ENCODE data around the gene CALN1.

DNA sequence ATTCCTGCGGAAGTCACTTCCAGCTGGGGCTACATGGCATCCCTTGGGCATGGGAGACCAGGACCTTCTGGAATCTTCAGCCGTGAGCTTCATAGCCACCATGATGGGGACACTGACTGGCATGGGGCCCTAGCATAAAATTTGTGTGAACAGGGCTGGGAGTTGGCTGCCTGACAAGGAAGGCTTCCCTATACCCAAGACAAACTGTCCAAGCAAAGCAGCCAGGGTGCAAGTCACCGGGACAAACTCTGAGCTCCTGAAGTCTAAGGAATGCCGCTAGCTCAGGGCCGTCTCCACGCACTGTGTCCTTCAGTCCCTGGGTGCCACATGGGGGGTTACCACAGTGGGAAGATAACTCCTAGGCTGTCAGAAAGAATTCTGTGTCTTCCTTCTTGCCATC, 627.4 kb downstream of the CALN1 start:
- TF ChIP-seq, protein P1, sequence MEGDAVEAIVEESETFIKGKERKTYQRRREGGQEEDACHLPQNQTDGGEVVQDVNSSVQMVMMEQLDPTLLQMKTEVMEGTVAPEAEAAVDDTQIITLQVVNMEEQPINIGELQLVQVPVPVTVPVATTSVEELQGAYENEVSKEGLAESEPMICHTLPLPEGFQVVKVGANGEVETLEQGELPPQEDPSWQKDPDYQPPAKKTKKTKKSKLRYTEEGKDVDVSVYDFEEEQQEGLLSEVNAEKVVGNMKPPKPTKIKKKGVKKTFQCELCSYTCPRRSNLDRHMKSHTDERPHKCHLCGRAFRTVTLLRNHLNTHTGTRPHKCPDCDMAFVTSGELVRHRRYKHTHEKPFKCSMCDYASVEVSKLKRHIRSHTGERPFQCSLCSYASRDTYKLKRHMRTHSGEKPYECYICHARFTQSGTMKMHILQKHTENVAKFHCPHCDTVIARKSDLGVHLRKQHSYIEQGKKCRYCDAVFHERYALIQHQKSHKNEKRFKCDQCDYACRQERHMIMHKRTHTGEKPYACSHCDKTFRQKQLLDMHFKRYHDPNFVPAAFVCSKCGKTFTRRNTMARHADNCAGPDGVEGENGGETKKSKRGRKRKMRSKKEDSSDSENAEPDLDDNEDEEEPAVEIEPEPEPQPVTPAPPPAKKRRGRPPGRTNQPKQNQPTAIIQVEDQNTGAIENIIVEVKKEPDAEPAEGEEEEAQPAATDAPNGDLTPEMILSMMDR (conservative IDR thresholded peaks at IDR 0.05), result no peak
- no peak for TF ChIP-seq ZFX (IDR thresholded peaks at IDR 0.05)
